ENCODE data around the gene SCGN.

The SCGN gene

DNA sequence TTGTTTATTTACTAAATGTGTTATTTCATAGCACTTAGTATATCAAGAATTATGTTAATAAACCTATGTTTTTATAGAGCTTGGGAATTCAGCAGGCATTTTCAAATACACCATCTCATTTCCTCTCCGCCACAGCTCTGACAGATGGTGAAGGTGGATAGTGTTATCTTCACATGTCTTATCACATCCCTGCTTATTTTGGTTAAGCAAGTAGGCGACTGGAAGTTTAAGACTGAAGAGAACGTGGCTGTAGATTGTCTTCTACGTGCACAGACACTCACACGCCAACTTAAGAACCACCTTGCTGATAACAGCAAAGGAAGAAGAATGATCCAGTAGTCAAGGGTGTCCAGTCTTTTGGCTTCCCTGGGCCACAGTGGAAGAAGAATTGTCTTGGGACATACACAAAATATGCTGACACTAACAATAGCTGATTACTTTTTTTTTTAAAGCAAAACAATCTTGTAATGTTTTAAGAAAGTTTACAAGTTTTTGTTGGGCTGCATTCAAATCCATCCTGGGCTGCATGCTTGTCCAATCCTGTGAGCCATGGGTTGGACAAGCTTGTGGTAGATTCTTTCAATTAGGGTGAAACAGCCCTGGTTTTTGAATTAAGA is 43.3 kb upstream of the SCGN start:
- DNase-seq (no peak), ATAC-seq (ENCODE audit: insufficient read depth, low read depth) (no peak)

DNA sequence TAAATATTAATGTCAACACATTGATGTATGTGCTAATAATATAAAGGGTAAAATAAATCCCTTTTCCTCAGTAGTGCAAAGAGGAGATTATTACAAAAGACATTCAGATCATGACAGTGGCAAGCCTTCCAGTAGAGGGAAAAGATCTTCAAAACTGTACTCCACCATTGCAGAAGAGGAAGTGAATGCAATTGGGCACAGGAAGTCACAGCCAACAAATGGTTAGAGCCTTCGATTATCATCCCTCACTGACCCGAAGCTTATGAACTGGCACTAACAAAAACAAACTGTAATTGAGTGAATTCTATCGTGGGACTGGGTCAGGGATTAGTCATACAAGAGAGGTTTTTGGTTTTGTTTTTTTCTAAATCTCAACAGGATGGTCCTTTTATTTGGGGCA is 39.3 kb upstream of the SCGN start:
- Histone ChIP-seq H3K27me3 (ENCODE audit: insufficient read depth, low read length, poor library complexity) (peaks cover 20% of the 10 kb centered on the region), H3K27ac (ENCODE audit: low read length) (no peak overlapping the region), H3K79me2 (ENCODE audit: insufficient read depth, low read length) (no peaks in the 10 kb centered on the region), H3K4me1 (ENCODE audit: insufficient read depth, low read length) (no peaks in the 10 kb centered on the region), H3K4me3 (ENCODE audit: low read depth in 1 of 2, low read length in 2 of 2) (no peak overlapping the region), H3K36me3 (ENCODE audit: insufficient read depth, low read length) (no peaks in the 10 kb centered on the region), H2AFZ (ENCODE audit: low read depth, low read length) (no peak overlapping the region), H3K9me3 (ENCODE audit: insufficient read depth, low read length, severe bottlenecking) (no peaks in the 10 kb centered on the region), H4K20me1 (ENCODE audit: insufficient read depth, low read length) (no peaks in the 10 kb centered on the region), H3K9ac (ENCODE audit: low read depth, low read length) (no peak overlapping the region), H3K4me2 (ENCODE audit: insufficient read depth, low read length) (no peak overlapping the region)
- TF ChIP-seq EZH2 (IDR thresholded peaks at IDR 0.05; ENCODE audit: borderline replicate concordance, low read depth, low read length, severe bottlenecking) = no peak
- TF ChIP-seq, protein P1, sequence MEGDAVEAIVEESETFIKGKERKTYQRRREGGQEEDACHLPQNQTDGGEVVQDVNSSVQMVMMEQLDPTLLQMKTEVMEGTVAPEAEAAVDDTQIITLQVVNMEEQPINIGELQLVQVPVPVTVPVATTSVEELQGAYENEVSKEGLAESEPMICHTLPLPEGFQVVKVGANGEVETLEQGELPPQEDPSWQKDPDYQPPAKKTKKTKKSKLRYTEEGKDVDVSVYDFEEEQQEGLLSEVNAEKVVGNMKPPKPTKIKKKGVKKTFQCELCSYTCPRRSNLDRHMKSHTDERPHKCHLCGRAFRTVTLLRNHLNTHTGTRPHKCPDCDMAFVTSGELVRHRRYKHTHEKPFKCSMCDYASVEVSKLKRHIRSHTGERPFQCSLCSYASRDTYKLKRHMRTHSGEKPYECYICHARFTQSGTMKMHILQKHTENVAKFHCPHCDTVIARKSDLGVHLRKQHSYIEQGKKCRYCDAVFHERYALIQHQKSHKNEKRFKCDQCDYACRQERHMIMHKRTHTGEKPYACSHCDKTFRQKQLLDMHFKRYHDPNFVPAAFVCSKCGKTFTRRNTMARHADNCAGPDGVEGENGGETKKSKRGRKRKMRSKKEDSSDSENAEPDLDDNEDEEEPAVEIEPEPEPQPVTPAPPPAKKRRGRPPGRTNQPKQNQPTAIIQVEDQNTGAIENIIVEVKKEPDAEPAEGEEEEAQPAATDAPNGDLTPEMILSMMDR (IDR thresholded peaks at IDR 0.05; ENCODE audit: borderline replicate concordance, extremely low read depth, low read length, poor library complexity, severe bottlenecking) = no peak
- ATAC-seq (ENCODE audit: insufficient read depth, low read depth) = no peak
- DNase-seq = no peak

More for the DNA sequence above, 43.3 kb upstream of the SCGN start:
- Histone ChIP-seq H3K9ac (ENCODE audit: low read depth, low read length) (no peak overlapping the region), H3K79me2 (ENCODE audit: insufficient read depth, low read length) (no peaks in the 10 kb centered on the region), H4K20me1 (ENCODE audit: insufficient read depth, low read length) (no peaks in the 10 kb centered on the region), H3K27ac (ENCODE audit: low read length) (no peak overlapping the region), H3K4me1 (ENCODE audit: insufficient read depth, low read length) (no peaks in the 10 kb centered on the region), H3K27me3 (ENCODE audit: insufficient read depth, low read length, poor library complexity) (peaks cover 18% of the 10 kb centered on the region), H3K4me3 (ENCODE audit: low read depth in 1 of 2, low read length in 2 of 2) (no peak overlapping the region), H2AFZ (ENCODE audit: low read depth, low read length) (no peak overlapping the region; the same call in 1 of the 2 replicates), H3K36me3 (ENCODE audit: insufficient read depth, low read length) (no peaks in the 10 kb centered on the region), H3K4me2 (ENCODE audit: insufficient read depth, low read length) (no peak overlapping the region), H3K9me3 (ENCODE audit: insufficient read depth, low read length, severe bottlenecking) (no peaks in the 10 kb centered on the region)
- no peak for TF ChIP-seq EZH2 (IDR thresholded peaks at IDR 0.05; ENCODE audit: borderline replicate concordance, low read depth, low read length, severe bottlenecking)
- TF ChIP-seq, protein P1 (IDR thresholded peaks at IDR 0.05; ENCODE audit: borderline replicate concordance, extremely low read depth, low read length, poor library complexity, severe bottlenecking) = no peak

DNA sequence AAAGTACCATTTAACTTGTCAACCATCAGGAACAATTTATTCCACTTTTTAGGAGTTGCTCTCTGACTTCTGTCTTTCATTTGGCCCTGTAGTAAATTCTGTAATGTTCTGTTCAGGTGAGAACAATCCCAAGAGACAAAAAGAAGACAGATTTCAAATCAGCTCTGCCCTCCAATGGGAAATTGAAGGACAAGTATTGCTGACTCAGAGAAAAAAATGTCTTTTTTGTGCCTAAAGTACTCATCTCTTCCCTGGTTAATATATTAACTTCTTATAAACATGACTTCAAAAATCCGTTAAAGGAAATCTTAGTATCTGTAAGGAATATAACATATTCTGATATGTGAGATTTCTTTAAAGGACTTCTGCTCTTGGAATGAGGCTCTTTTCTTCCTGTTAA is 38.6 kb upstream of the SCGN start:
- TF ChIP-seq, protein P1 (IDR thresholded peaks at IDR 0.05; ENCODE audit: borderline replicate concordance, extremely low read depth, low read length, poor library complexity, severe bottlenecking) = no peak
- TF ChIP-seq EZH2 (IDR thresholded peaks at IDR 0.05; ENCODE audit: borderline replicate concordance, low read depth, low read length, severe bottlenecking) = no peak
- Histone ChIP-seq H3K36me3 (ENCODE audit: insufficient read depth, low read length) (no peaks in the 10 kb centered on the region), H4K20me1 (ENCODE audit: insufficient read depth, low read length) (no peaks in the 10 kb centered on the region), H3K9me3 (ENCODE audit: insufficient read depth, low read length, severe bottlenecking) (no peaks in the 10 kb centered on the region), H3K4me3 (ENCODE audit: low read depth in 1 of 2, low read length in 2 of 2) (no peak overlapping the region), H3K9ac (ENCODE audit: low read depth, low read length) (no peak overlapping the region), H3K27ac (ENCODE audit: low read length) (no peak overlapping the region), H3K4me2 (ENCODE audit: insufficient read depth, low read length) (no peak overlapping the region), H3K4me1 (ENCODE audit: insufficient read depth, low read length) (no peaks in the 10 kb centered on the region), H3K27me3 (ENCODE audit: insufficient read depth, low read length, poor library complexity) (peaks cover 20% of the 10 kb centered on the region), H3K79me2 (ENCODE audit: insufficient read depth, low read length) (no peaks in the 10 kb centered on the region), H2AFZ (ENCODE audit: low read depth, low read length) (no peak overlapping the region)
- no peak for ATAC-seq (ENCODE audit: insufficient read depth, low read depth)
- no peak for DNase-seq

Data from DND-41 (cell line).